DMS53 (cell line): ENCODE measurements around the gene TTC34.
A peak's percentile ranks its signal among the peaks of the same experiment; 100 is the strongest.
"Not testable (repeated sequence)": the region's sequence is repeated elsewhere in the genome, so short reads cannot be mapped to it uniquely, and the experiment has no call there.

Source experiments
- DNase-seq: peaks from one replicate; lab custom pipeline; 2025; lab: John Stamatoyannopoulos, UW

The TTC34 gene

GRCh38 chr1:2775333-2775732, 26.2 kb downstream of the TTC34 start:
- not testable (repeated sequence) for DNase-seq

GRCh38 chr1:2768052-2768451, 33.4 kb downstream of the TTC34 start:
- DNase-seq, result not testable (repeated sequence)

- peak; percentile 15 for DNase-seq
Observed at GRCh38 chr1:2759433-2759832, 42.1 kb downstream of the TTC34 start.

GRCh38 chr1:2757519-2757918, 44.0 kb downstream of the TTC34 start:
- DNase-seq, result not testable (repeated sequence)

GRCh38 chr1:2755426-2755825, 46.1 kb downstream of the TTC34 start:
- not testable (repeated sequence) for DNase-seq

- not testable (repeated sequence) for DNase-seq
Observed at GRCh38 chr1:2754597-2754996, 46.9 kb downstream of the TTC34 start.

DNA sequence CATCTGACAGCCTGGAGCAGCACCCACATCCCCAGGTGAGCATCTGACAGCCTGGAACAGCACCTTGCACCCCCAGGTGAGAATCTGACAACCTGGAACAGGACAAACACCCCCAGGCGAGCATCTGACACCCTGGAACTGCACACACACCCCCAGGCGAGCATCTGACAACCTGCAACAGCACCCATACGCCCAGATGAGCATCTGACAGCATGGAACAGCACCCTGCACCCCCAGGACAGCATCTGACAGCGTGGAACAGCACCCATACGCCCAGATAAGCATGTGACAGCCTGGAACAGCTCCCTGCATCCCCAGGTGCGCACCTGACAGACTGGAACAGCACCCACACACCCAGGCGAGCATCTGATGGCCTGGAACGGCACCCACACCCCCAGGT, 49.0 kb downstream of the TTC34 start:
- DNase-seq, result not testable (repeated sequence)

- DNase-seq, result not testable (repeated sequence)
Observed at GRCh38 chr1:2751866-2752265, 49.6 kb downstream of the TTC34 start.

- DNase-seq, result not testable (repeated sequence)
Observed at GRCh38 chr1:2750766-2751730, 50.4 kb downstream of the TTC34 start.

- DNase-seq, result not testable (repeated sequence)
Observed at GRCh38 chr1:2750041-2750680, 51.3 kb downstream of the TTC34 start.

DNA sequence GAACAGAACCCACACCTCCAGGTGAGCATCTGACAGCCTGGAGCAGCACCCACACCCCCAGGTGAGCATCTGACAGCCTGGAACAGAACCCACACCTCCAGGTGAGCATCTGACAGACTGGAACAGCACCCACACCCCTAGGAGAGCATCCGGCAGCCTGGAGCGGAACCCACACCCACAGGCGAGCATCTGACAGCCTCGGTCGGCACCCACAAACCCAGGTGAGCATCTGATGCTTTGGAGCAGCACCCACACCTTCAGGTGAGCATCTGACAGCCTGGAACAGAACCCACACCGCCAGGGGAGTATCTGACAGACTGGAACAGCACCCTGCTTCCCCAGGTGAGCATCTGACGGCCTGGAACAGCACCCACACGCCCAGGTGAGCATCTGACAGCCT, 52.9 kb downstream of the TTC34 start:
- not testable (repeated sequence) for DNase-seq

DNA sequence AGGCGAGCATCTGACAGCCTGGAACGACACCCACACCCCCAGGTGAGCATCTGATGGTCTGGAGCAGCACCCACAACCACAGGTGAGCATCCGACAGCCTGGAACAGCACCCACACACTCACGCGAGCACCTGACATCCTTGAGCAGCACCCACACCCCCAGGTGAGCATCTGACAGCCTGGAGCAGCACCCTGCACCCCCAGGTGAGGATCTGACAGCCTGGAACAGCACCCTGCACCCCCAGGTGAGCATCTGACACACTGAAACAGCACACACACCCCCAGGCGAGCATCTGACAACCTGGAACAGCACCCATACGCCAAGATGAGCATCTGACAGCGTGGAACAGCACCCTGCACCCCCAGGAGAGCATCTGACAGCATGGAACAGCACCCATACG, 106.7 kb downstream of the TTC34 start:
- not testable (repeated sequence) for DNase-seq

DNA sequence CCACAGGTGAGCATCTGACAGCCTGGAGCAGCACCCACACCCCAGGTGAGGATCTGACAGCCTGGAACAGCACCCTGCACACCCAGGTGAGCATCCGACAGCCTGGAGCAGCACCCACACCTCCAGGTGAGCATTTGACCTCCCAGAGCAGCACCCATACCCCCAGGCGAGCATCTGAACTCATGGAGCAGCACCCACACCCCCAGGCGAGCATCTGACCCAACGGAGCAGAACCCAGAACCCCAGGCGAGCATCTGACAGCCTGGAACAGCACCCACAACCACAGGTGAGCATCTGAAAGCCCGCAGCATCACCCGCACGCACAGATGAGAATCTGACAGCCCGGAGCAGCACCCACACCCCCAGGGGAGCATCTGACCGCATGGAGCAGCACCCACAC, 111.3 kb downstream of the TTC34 start:
- DNase-seq, result not testable (repeated sequence)

DNA sequence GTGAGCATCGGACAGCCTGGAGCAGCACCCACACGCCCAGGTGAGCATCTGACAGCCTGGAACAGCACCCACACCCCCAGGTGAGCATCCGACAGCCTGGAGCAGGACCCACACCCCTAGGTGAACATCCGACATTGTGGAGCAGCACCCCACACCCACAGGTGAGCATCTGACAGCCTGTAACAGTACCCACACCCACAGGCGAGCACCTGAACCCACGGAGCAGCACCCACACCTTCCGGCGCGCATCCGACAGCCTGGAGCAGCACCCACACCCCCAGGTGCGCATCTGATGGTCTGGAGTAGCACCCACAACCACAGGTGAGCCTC, 113.2 kb downstream of the TTC34 start:
- not testable (repeated sequence) for DNase-seq

- DNase-seq, result not testable (repeated sequence)
Observed at GRCh38 chr1:2687638-2688335, 113.7 kb downstream of the TTC34 start.

- DNase-seq, result not testable (repeated sequence)
Observed at GRCh38 chr1:2687174-2687591, 114.3 kb downstream of the TTC34 start.

DNA sequence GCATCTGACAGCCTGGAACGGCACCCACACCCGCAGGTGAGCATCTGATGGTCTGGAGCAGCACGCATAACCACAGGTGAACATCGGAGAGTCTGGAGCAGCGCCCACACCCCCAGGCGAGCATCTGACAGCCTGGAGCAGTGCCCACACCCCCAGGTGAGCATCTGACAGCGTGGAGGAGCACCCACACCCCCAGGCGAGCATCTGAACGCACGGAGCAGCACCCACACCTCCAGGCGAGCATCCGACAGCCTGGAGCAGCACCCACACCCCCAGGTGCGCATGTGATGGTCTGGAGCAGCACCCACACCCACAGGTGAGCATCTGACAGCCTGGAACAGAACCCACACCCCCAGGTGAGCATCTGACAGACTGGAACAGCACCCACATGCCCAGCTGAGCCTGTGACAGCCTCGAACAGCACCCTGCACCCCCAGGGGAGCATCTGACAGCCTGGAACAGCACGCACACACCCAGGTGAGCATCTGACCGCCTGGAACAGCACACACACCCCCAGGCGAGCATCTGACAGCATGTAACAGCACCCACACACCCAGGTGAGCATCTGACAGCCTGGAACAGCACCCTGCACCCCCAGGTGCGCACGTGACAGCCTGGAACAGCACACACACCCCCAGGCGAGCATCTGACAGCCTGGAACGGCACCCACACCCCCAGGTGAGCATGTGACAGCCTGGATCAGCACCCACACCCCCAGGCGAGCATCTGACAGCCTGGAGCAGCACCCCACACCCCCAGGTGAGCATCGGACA, 115.2 kb downstream of the TTC34 start:
- DNase-seq, result not testable (repeated sequence)

- not testable (repeated sequence) for DNase-seq
Observed at GRCh38 chr1:2685671-2686070, 115.8 kb downstream of the TTC34 start.

DNA sequence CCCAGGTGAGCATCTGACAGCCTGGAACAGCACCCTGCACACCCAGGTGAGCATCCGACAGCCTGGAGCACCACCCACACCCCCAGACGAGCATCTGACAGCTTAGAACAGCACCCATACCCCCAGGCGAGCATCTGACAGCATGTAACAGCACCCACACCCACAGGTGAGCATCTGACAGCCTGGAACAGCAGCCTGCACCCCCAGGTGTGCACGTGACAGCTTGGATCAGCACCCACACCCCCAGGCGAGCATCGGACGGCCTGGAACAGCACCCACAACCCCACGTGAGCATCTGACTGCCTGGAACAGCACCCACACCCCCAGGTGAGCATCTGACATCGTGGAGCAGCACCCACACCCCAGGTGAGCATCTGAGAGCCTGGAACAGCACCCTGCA, 116.6 kb downstream of the TTC34 start:
- DNase-seq, result not testable (repeated sequence)

- peak; percentile 51 for DNase-seq
Observed at GRCh38 chr1:2684000-2684399, 117.5 kb downstream of the TTC34 start.

DNA sequence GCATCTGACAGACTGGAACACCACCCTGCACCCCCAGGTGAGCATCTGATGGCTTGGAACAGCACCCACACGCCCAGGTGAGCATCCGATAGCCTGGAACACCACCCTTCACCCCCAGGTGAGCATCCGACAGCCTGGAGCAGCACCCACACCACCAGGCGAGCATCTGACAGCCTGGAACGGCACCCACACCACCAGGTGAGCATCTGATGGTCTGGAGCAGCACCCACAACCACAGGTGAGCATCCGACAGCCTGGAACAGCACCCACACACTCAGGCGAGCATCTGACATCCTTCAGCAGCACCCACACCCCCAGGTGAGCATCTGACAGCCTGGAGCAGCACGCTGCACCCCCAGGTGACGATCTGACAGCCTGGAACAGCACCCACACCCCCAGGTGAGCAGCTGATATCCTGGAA, 118.2 kb downstream of the TTC34 start:
- DNase-seq, result not testable (repeated sequence)

GRCh38 chr1:2682879-2683278, 118.6 kb downstream of the TTC34 start:
- not testable (repeated sequence) for DNase-seq
